ENCODE data around the gene TMEM240.
"Not testable (repeated sequence)": the region's sequence is repeated elsewhere in the genome, so short reads cannot be mapped to it uniquely, and the experiment has no call there.

Gene TMEM240

DNA sequence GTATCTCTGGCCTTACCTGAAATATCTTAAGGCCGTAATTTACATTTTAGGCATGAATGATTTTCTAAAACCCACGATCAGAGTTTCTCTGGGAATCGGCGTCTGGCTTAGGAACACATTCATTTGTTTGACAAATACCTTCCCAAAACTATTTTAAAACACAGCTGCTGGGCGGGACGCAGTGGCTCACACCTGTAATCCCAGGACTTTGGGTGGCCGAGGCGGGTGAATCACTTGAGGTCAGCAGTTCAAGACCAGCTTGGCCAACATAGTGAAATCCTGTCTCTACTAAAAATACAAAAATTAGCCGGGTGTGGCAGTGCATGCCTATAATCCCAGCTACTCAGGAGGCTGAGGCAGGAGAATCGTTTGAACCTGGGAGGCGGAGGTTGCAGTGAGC, 16.5 kb upstream of the TMEM240 start:
- not testable (repeated sequence) for FAIRE-seq

DNA sequence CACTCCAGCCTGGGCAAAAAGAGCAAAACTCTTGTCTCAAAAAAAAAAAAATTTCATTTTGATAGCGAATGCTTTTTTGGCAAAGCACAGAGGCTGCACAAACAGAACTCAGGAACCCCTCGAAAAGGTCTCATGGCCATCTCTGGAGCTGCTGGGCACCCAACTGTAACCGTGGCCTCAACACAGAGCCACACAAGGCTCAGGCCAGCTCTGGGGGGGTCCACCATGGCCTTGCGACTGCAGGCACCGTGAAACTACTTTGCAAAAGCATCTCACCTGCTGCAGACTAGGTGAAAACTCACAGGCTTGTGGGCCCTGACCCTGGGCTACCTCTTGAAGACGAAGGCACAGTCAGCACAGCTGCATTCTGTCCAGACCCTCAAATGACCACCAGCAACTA, 16.1 kb upstream of the TMEM240 start:
- no peak for FAIRE-seq

DNA sequence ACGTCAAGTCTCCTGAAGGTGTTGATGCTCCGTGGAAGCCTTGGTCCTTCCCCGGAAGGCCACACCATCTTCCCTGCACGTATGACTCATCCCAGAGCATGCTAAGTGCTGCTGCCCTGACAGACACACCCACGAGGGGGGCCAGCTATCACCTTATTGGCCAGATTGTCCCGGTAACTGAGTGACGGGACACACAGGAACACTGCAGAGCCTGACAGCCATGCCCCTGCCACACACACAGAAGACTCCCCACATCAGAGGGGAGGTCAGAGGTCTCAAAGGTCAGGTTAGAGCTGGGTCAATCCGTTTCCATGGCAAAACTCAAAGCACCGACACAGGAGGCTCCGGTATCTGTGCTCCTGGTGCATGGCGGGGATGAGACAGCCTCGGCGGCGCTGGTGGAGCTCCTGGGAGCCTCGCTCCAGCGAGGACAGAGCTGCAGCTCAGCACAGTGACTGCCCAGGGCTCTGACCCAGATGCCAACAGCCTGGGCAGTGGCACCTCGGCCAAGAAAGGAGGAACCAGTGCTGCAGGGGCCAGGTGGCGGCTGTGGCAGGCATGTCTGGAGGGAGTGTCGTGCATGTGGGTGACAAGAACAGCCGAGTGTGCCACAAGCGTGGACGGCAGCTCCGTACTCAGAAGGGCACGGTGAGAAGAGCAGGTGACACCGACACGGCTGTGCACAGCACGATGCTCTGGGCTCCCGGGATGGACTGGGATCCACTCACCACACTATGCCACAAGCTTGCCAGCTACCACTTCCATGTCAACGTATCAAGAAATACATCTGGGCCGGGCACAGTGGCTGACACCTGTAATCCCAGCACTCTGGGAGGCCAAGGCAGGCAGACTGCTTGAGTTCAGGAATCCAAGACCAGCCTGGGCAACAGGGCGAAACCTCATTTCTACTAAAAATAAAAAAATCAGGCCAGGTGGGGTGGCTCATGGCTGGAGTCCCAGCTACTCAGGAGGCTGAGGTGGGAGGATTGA, 14.8 kb upstream of the TMEM240 start:
- no peak for FAIRE-seq

DNA sequence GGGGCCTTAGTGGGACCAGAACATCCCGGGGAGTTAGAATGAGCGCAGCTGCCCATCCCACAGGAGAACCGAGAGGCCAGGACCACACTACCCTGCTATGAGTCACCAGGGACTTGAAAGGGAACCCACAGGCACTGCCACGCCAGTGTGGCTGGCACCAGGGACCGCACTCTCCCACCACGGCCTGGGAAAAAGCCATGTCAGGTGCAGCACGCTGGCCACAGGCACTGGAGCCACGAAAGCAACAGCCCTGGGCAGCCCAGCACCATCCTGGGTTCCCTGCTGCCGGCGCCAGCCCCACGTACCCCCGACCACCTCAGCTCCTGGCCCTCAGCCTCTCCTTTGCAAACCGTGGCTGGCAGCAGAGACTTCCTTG, 14.1 kb upstream of the TMEM240 start:
- no peak for FAIRE-seq

DNA sequence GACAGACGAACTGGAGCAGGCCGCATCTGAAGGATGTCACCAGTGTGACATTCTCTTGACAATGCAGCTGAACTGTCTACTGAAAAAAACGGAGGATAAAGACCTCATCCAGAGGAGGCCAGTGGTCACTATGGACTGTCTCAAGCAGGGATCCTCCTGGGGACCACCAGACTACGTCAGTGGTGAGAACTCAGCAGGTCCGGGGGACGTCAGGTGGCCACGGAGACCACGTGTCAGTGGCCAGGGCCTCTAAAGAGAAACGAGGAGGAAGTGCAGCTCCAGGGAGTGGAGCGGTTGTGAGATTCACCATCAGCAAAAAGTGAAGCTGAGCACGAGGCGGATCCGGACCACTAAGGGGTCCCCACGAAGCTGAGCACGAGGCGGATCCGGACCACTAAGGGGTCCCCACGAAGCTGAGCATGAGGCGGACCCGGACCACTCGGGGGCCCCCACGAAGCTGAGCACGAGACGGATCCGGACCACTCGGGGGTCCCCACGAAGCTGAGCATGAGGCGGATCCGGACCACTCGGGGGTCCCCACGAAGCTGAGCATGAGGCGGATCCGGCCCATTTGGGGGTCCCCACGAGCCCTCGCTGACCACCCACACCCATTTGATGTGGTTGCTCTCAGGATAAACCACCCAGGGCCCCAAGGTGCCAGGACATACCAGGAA, 13.5 kb upstream of the TMEM240 start:
- no peak for FAIRE-seq

DNA sequence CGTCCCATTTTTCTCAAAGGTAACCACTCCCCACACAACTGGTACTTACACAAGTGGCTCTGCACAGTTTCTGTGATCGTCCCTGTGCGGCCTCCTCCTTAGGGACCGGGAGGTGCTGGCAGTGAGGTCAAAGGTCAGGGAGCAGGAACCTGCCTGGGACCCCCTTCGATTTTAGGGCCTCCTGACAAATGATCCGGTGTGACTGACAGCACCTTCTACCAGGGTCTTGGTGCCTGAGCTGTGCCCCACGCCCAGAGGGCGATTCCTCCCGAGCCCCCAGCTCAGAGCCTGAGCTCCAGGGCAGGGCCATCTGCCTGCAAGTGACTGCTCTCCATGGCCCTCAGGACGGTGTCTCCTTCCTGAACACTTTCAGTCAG, 11.8 kb upstream of the TMEM240 start:
- no peak for FAIRE-seq

DNA sequence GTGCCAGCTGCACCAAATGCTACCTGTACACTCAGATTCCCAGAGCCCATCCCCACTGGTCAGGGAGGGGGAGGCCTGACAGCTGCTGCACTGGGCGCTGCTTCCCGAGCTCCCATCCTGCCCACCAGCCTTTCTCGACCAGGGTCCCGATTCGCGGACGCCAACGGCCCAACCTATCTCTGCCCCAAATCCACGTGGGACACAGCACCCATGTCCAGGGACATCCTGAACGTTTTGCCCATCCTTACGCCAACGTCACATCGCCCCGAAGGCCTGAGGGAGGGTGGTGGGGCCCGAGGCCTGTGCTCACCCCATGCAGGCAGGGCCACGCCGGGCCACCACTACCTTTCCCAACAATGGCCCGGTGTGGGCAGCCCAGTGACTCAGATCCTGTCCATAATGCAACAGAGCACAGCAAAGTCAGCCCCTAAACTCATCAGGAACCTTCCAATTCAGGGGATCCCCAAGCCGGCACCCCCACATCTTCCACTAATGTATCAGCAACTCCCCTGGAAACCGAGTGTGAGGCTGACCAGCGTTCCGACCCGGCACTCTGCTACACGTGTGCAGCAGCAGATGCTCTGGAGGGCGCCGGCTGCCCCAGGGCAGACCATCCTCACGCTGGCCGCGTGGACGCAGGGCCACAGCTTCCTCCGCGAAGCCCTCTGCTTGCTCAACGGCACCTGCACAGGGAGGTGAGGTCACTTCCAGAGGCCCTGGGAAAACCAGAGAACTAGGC, 11.3 kb upstream of the TMEM240 start:
- FAIRE-seq = no peak

DNA sequence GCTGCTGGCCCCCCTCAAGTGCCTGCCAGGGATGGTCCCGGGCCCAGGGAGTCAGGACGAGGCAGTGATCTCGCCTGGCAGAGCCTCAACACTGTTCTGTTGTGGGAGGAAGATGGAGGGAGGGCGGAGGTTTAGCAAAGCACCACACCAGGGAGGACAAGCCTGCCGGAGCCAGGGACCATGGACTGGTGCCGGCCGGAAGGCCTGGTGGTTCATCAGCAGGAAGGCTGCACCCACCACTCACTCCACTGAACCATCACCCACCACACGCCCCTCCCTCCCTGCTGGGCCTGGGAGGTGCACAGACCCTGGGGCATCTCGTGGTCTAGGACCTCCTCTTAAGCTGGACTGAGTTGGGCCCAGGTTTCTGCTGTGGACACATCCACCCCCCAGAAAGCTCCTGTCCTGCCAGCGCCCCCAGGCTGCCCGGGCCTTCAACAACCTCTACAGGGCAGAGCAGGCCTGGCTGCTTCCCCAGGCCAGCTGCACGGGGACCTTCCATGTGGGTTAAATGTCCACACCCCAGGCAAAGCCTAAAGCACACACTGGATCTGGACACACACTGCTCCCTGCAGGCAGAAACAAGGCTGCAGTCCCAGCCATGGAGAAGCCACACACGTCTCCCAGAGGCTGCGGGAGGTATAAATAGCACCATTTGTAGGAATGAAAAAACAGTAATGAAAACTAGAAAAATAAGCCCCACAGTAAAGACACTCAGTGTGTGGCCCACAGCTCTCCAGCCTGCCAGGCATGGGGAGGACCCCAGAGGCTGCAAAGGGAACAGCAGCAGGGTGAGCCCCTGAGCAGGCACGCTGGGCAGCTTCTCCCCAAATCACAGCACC, 10.4 kb upstream of the TMEM240 start:
- no peak for FAIRE-seq

DNA sequence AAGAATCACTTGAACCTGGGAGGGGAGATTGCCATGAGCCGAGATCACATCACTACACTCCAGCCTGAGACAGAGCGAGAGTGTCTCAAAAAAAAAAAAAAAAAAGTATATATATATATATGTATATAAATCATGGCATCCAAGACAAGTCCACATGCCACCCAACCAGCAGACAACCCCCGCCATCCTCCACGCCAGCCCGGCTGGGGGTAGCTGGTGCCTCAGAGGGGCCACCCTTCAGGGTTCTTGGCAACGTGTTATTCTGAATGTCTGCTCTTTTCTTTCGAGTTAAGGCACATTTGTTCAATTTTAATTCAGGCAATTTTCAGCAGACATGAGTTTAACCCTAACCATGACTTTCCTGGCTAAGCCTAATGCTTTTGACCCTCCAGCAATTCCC, 9.7 kb upstream of the TMEM240 start:
- FAIRE-seq = no peak

DNA sequence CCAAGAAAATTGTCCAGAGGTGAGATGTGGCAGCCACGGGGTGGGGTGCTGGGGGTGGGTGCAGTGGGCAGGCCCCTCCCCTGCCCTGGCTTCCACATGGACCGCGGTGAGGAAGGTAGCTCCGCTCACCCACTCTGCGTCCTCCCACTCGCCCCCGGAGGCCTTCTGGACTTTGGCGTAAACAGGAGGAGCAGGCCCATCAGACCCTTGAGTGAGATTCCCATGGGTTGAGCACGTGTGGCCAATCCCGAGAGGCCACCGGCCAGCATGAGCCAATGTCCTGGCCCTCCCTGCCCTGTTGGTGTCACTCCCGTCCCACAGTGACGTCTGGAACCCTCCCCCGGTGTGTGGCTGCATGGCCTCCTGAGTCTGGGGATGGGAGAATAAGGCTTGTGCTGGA, 8.2 kb upstream of the TMEM240 start:
- no peak for FAIRE-seq

DNA sequence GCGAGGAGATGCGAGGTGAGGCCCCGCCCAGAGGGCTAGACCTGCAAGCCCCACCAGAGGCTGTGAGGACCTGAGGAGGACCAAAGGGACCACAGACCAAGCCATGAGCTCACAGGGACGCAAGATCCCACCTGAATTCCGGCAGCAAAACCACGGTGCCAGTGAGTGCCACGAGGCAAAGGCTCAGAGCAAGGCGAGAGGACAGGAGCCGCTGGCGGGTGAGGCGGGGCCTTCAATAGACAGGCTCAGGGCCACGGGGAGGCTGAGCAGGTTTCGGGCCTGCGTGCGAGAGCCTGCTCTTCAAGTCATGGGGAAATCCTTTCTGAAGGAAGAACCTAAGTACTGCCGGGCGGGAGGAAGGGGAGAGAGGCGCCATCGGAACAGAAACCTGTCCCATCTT, 7.1 kb upstream of the TMEM240 start:
- no peak for FAIRE-seq

DNA sequence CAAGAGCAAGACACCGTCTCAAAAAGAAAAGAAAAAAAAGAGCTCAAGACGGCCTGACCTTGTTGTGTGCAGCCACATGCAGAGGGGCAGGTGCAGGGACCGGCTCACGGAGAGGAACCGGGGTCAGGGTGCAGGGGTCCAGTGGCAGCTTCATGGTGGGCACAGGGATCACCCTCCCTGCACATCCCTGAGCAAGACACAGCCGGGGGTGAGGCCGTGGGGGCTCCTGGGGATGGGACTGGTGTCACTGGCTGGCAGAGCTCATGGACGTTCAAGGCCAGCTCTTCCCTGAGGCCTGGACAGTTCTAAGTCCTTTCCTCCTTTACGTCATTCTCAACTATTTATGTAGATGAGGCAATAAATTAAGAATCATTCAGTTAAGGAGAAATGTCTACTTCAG, 6.6 kb upstream of the TMEM240 start:
- FAIRE-seq = no peak

DNA sequence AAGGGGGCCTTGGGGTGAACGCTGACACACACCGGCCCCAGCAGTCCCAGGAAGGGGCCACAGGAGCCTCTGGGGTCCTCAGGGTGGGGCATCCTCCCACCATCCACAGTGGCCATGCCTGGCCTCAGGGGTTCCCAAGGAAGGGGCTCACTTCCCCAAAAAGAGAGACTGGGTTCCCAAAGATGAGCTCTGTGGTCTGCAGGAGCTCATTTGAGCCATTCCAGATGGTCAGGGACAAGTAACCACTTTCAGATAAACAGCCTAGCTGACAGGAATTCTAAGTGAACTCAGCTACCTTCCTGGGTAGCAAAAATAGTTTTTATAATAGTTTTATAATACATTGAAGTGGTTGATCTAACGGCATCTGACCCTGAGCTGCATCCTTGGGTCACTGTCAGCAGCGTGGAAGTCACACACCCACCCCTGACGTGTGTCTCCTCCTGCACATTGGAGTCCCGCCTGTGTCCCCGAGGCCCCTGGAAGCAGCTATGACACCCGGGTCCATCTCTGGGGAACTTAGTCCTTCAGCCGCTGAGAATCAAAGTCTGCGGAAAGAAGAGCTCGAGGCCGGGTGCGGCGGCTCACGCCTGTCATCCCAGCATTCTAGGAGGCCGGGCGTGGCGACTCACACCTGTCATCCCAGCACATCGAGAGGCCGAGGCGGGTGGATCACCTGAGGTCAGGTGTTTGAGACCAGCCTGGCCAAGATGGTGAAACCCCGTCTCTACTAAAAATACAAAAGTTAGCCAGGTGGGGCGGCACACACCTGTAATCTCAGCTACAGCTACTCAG, 5.7 kb upstream of the TMEM240 start:
- no peak for FAIRE-seq

DNA sequence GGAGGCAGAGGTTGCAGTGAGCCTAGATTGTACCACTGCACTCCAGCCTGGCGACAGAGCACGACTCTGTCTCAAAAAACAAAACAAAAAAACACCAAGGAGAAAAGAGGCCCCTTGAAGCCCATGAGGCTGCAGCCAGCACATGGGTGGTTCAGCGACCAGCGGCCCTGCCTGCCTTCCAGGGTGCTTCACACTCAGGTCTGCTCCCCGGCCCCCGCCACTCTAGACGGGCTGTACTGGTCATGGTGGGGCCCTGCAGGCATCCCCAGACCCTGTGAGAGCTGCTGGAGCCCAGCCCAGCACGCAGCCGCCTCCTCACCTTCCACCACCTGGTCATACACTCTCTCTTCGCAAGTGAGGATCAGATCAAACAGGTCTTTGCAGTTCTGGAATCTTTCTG, 4.1 kb upstream of the TMEM240 start:
- no peak for FAIRE-seq

DNA sequence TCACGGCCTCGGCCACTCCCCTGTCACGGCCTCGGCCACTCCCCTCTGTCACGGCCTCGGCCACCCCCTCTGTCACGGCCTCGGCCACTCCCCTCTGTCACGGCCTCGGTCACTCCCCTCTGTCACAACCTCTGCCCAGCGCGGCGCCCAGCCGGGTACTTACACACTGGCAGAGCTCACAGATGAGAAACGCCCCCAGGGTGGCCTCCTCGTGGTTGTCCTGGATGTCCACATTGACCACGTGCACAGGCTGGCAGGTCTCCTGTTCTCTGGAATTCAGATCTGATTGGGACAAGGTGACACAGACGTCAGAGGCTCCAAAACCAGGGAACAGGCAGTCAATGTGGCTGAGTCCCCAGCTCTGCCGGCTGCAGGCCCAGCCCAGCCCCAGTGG, 3.3 kb upstream of the TMEM240 start:
- no peak for FAIRE-seq

DNA sequence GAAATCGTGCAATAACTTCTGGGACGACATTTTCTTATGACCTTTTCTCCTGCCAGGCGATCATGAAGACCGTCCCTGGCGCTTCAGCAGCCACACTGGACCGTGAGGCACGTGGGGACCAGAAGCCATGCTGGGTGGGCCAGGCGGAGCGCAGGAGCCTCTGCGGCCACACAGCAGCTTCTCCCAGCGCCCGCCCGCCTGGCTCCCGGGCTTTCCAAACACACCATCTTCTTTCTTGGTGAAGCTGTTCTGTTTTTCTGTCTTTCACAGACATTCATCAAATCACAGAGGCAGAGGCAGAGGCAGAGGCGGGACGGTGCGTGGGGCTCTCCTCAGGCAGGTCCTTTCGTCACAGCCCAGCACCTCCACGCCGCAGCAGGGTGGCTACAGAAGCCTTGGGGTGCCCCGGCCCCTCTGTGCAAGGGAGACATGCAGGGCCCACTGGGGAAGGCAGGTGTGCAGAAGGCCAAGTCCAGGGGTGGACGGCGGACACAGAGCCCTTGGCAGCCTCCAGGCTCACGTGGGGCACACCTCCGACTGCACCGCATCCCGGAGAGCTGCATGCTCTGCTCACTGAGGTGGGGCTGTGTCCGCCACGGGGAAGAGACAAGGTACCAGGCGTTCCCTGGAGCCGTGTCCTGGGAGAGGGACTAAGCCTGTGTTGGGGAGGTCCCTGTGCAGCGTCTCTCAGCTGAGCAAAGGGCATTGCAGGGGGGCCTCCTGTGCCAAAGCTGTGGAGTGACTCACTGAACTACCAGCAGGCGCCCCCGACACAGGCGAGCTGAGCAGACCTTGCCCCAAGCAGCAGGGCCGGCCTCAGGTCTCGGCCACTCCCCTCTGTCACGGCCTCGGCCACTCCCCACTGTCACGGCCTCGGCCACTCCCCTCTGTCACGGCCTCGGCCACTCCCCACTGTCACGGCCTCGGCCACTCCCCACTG, 2.6 kb upstream of the TMEM240 start:
- no peak for FAIRE-seq

DNA sequence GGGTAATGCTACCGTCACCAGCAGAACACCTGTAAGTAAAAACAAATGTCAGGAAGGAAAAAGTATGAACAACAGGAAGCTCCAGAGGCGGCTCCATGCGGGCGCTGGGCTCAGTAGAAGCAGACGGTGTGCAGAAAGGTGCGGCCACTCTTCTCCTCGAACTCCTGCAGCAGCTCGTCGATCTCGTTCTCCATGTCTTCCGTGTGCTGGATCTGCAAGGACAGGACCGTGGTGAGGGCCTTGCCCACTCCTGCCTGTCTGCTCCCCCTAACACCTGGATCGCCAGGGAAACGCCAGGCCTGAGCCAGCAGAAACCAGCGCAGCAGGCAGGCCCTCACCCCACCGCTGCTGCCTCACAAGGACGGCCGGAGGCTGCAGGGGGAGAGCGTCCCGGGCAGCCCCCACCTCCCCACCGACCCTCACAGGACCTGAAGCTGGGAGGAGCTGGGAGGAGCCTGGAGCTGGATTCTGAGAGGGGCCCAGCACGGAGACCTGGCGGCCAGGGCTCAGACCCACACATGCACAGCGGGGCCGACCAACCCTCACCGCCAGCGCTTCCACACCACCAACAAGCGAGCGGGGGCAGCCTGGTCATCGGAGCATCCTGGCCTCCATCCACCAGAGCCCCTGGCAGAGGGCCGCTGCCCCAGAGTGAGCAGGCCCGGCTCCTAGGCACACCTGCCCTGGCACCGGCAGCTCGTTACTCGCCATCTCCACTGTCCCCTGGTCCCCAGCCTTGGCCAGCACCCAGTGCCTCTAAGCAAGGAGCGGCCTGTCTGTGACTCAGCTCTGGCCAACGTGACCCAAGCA, 1.7 kb upstream of the TMEM240 start:
- no peak for FAIRE-seq

DNA sequence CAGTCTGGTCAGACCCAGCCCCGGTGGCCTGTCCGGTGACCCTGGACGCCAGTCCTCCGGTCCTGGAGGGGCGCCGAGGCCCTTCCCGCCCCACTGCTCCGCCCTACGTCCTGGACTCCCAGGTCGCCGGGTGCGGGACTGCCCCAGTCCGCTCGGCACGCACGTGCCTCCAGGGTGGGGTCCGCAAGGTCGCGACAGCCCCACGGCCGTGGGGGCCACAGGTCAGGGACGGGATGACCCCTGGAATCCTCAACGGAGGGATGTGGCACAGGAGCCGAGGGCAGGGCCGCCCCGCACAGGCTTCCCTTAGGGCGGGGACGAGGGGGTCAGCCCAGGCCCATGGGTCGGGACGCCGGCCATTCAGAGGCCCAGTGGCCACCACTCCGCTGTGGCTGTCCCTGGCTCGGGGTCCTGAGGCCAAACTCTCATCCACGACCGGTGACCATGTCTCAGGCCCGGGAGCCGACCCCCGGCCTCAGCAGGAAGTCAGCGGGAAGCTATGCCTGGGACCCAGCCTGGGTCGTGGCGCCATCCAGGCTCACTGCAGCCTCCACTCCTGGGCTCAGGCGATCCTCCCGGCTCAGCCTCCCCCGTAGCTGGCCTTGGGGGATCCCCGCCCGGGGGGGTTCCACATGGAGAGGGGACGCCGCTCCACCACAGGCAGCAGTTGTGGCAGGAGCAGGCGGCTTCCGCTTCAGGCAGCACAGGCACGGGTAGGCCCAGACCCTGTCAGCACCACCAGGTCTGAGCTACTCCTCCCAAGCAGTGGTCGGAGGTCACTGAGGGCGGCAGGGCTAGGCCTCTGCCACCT, 599 bp upstream of the TMEM240 start:
- no peak for FAIRE-seq
